GM23338 (cell line): ENCODE measurements around the gene DCANP1. TPM values are rescaled to one million over a fixed set of nuclear protein-coding genes. Genes with fewer than 3 reads are reported as not detected.

Source experiments
- ATAC-seq: fragments of 200-7000 bp; cut with Tn5 transposase; 3 replicates; pipeline ENCODE4 v1.9.1; 2020
- DNase-seq: peaks from one replicate; pipeline ENCODE4 v3.0.0-alpha.2; 2015; ENCODE audit warnings: low spot score
- H2AFZ ChIP-seq: fragments of 200-600 bp; sonication (generic); 2 replicates; pipeline ENCODE4 v1.8.0; 2016; ENCODE audit warnings: antibody characterized with exemption, mild to moderate bottlenecking, moderate library complexity
- H3F3A ChIP-seq: fragments of 200-600 bp; sonication (generic); replicated peaks from 2 replicates; pipeline ENCODE4 v1.8.0; 2017; ENCODE audit warnings: antibody characterized with exemption, mixed run types, low read depth
- H3K27ac ChIP-seq: fragments of 200-600 bp; sonication (generic); 2 replicates; pipeline ENCODE4 v1.6.1; 2016; ENCODE audit warnings: low read depth
- H3K27me3 ChIP-seq: fragments of 200-600 bp; sonication (generic); 2 replicates; pipeline ENCODE4 v1.8.0; 2016; ENCODE audit warnings: mild to moderate bottlenecking, mixed run types, moderate library complexity; ENCODE audit not compliant: insufficient read depth
- H3K36me3 ChIP-seq: fragments of 200-600 bp; sonication (generic); 2 replicates; pipeline ENCODE4 v1.8.0; 2016; ENCODE audit warnings: mild to moderate bottlenecking; ENCODE audit not compliant: insufficient read depth
- H3K4me1 ChIP-seq: fragments of 200-600 bp; sonication (generic); 2 replicates; pipeline ENCODE4 v1.8.0; 2016; ENCODE audit warnings: mild to moderate bottlenecking, moderate library complexity; ENCODE audit not compliant: insufficient read depth
- H3K4me2 ChIP-seq: fragments of 200-600 bp; sonication (generic); 2 replicates; pipeline ENCODE4 v1.7.1; 2017; ENCODE audit warnings: mixed run types
- H3K4me3 ChIP-seq: fragments of 200-600 bp; sonication (generic); 2 replicates; pipeline ENCODE4 v1.6.1; 2016; ENCODE audit warnings: mixed run types
- H3K79me2 ChIP-seq: fragments of 200-600 bp; sonication (generic); replicated peaks from 2 replicates; pipeline ENCODE4 v1.8.0; 2017; ENCODE audit warnings: mild to moderate bottlenecking; ENCODE audit not compliant: insufficient read depth
- H3K9me2 ChIP-seq: fragments of 200-600 bp; sonication (generic); 2 replicates; pipeline ENCODE4 v1.8.0; 2017; ENCODE audit not compliant: insufficient read depth
- H4K20me1 ChIP-seq: fragments of 200-600 bp; sonication (generic); replicated peaks from 2 replicates; pipeline ENCODE4 v1.8.0; 2017; ENCODE audit warnings: mild to moderate bottlenecking; ENCODE audit not compliant: insufficient read depth
- H3K27ac Mint-ChIP-seq: 2 replicates; pipeline ENCODE4 v1.8.0; 2020; ENCODE audit warnings: inconsistent platforms, mild to moderate bottlenecking, moderate library complexity, mixed read lengths
- H3K27me3 Mint-ChIP-seq: 3 replicates; pipeline ENCODE4 v1.8.0; 2022; ENCODE audit warnings: low read depth, mild to moderate bottlenecking, moderate library complexity, mixed read lengths, inconsistent platforms; ENCODE audit not compliant: insufficient read depth, poor library complexity
- H3K36me3 Mint-ChIP-seq: 3 replicates; pipeline ENCODE4 v1.8.0; 2021; ENCODE audit warnings: low read depth, mild to moderate bottlenecking, inconsistent platforms, moderate library complexity, mixed read lengths
- H3K4me1 Mint-ChIP-seq: 3 replicates; pipeline ENCODE4 v1.8.0; 2020; ENCODE audit warnings: mild to moderate bottlenecking, inconsistent platforms, mixed read lengths
- H3K4me3 Mint-ChIP-seq: 3 replicates; pipeline ENCODE4 v1.8.0; 2021; ENCODE audit warnings: moderate library complexity, mild to moderate bottlenecking, inconsistent platforms, mixed read lengths
- H3K9me3 Mint-ChIP-seq: 3 replicates; pipeline ENCODE4 v1.8.0; 2020; ENCODE audit warnings: moderate library complexity, mild to moderate bottlenecking, inconsistent platforms, mixed read lengths
- CREB1 ChIP-seq: fragments of 250-450 bp; sonication (Bioruptor Pico); IDR thresholded peaks from 2 replicates; pipeline ENCODE4 v1.5.0; 2020; ENCODE audit warnings: low read depth, mild to moderate bottlenecking, moderate library complexity
- EZH2 ChIP-seq: fragments of 200-600 bp; sonication (generic); IDR thresholded peaks from one replicate; pipeline ENCODE4 v1.8.0; 2017; ENCODE audit warnings: antibody characterized with exemption, mild to moderate bottlenecking, low read depth; ENCODE audit not compliant: unreplicated experiment
- EZH2phosphoT487 ChIP-seq: fragments of 200-600 bp; sonication (generic); IDR thresholded peaks from one replicate; pipeline ENCODE4 v1.8.1; 2018; ENCODE audit warnings: antibody characterized with exemption; ENCODE audit not compliant: unreplicated experiment
- JUNB ChIP-seq: IDR thresholded peaks from one replicate; pipeline ENCODE4 v1.6.1; 2016; ENCODE audit warnings: antibody characterized with exemption; ENCODE audit not compliant: unreplicated experiment
- NANOG ChIP-seq: IDR thresholded peaks from 2 replicates; pipeline ENCODE4 v1.6.1; 2016; ENCODE audit warnings: antibody characterized with exemption, borderline replicate concordance
- POLR2AphosphoS5 ChIP-seq: IDR thresholded peaks from 2 replicates; pipeline ENCODE4 v1.6.1; 2016; ENCODE audit warnings: antibody characterized with exemption, low read depth
- STAT1 ChIP-seq: IDR thresholded peaks from one replicate; pipeline ENCODE4 v1.6.1; 2016; ENCODE audit warnings: antibody characterized with exemption; ENCODE audit not compliant: unreplicated experiment
- ZNF114 ChIP-seq: fragments of 250-450 bp; sonication (Bioruptor Pico); IDR thresholded peaks from 2 replicates; pipeline ENCODE4 v1.5.0; 2020; ENCODE audit warnings: mild to moderate bottlenecking, moderate library complexity
- ZNF331 ChIP-seq: fragments of 250-450 bp; sonication (Bioruptor Pico); IDR thresholded peaks from 2 replicates; pipeline ENCODE4 v1.5.0; 2020; ENCODE audit warnings: low read depth, mild to moderate bottlenecking, moderate library complexity
- polyA plus RNA-seq: library from polyadenylated mRNA; unstranded; fragments of >200 nt; fragmentation: Nextera tagmentation; extraction: Ambion mirVana; gene quantifications from 2 replicates; pipeline ENCODE4 v1.2.1, GENCODE V29; 2016
- total RNA-seq: library from RNA; depleted of rRNA; stranded (reverse); fragments of >200 nt; shearing (Covaris generic); gene quantifications from 2 replicates; pipeline ENCODE4 v1.2.3, GENCODE V29; 2014
- TF ChIP-seq, protein P1 (sequence below): fragments of 250-450 bp; sonication (Bioruptor Pico); IDR thresholded peaks from 2 replicates; pipeline ENCODE4 v1.5.0; 2020; ENCODE audit warnings: mild to moderate bottlenecking, moderate library complexity
- TF ChIP-seq, protein P2 (sequence below): IDR thresholded peaks from one replicate; pipeline ENCODE4 v1.6.1; 2018; ENCODE audit warnings: antibody characterized with exemption; ENCODE audit not compliant: unreplicated experiment
- TF ChIP-seq, protein P3 (sequence below): IDR thresholded peaks from 2 replicates; pipeline ENCODE4 v1.6.1; 2016; ENCODE audit warnings: antibody characterized with exemption
- TF ChIP-seq, protein P4 (sequence below), 2 experiments: fragments of 200-600 bp in 1 of 2; sonication (generic) in 1 of 2; conservative IDR thresholded peaks; 2 replicates each; pipeline versions ENCODE4 v1.5.1 to v1.6.1; 2016 to 2017; ENCODE audit warnings: antibody characterized with exemption in 2 of 2, low read depth in 2 of 2, mild to moderate bottlenecking in 2 of 2, moderate library complexity in 1 of 2

DCANP1 gene
- total and polyA plus RNA-seq, 2 experiments from 2014 or later = not detected

DNA sequence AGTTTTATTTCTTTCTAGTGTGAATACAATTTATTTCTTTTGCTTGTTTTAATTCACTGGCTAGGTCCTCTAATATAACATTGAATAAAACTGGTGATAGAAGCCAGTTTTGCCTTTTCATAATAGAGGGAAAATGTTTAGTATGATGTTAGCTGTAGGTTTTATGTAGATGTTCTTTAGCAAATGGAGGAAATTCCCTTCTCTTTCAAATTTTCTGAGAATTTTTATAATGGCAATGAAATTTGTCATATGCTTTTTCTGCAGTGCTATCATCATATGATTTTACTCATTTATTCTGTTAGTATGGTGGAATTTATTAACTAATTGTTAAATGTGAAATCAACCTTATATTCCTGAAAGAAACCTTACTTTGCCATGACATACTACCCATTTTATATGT lies 30.1 kb downstream of the DCANP1 start:
- Histone ChIP-seq H2AFZ (no peak overlapping the region), H3K9me2 (no peaks in the 10 kb centered on the region), H3K79me2 (no peaks in the 10 kb centered on the region), H3K27me3 (no peaks in the 10 kb centered on the region), H3K4me2 (no peak overlapping the region), H3F3A (no peaks in the 10 kb centered on the region), H3K36me3 (no peaks in the 10 kb centered on the region), H4K20me1 (no peaks in the 10 kb centered on the region), H3K4me3 (no peak overlapping the region), H3K27ac (no peak overlapping the region), H3K4me1 (no peaks in the 10 kb centered on the region)
- TF ChIP-seq, protein P1, sequence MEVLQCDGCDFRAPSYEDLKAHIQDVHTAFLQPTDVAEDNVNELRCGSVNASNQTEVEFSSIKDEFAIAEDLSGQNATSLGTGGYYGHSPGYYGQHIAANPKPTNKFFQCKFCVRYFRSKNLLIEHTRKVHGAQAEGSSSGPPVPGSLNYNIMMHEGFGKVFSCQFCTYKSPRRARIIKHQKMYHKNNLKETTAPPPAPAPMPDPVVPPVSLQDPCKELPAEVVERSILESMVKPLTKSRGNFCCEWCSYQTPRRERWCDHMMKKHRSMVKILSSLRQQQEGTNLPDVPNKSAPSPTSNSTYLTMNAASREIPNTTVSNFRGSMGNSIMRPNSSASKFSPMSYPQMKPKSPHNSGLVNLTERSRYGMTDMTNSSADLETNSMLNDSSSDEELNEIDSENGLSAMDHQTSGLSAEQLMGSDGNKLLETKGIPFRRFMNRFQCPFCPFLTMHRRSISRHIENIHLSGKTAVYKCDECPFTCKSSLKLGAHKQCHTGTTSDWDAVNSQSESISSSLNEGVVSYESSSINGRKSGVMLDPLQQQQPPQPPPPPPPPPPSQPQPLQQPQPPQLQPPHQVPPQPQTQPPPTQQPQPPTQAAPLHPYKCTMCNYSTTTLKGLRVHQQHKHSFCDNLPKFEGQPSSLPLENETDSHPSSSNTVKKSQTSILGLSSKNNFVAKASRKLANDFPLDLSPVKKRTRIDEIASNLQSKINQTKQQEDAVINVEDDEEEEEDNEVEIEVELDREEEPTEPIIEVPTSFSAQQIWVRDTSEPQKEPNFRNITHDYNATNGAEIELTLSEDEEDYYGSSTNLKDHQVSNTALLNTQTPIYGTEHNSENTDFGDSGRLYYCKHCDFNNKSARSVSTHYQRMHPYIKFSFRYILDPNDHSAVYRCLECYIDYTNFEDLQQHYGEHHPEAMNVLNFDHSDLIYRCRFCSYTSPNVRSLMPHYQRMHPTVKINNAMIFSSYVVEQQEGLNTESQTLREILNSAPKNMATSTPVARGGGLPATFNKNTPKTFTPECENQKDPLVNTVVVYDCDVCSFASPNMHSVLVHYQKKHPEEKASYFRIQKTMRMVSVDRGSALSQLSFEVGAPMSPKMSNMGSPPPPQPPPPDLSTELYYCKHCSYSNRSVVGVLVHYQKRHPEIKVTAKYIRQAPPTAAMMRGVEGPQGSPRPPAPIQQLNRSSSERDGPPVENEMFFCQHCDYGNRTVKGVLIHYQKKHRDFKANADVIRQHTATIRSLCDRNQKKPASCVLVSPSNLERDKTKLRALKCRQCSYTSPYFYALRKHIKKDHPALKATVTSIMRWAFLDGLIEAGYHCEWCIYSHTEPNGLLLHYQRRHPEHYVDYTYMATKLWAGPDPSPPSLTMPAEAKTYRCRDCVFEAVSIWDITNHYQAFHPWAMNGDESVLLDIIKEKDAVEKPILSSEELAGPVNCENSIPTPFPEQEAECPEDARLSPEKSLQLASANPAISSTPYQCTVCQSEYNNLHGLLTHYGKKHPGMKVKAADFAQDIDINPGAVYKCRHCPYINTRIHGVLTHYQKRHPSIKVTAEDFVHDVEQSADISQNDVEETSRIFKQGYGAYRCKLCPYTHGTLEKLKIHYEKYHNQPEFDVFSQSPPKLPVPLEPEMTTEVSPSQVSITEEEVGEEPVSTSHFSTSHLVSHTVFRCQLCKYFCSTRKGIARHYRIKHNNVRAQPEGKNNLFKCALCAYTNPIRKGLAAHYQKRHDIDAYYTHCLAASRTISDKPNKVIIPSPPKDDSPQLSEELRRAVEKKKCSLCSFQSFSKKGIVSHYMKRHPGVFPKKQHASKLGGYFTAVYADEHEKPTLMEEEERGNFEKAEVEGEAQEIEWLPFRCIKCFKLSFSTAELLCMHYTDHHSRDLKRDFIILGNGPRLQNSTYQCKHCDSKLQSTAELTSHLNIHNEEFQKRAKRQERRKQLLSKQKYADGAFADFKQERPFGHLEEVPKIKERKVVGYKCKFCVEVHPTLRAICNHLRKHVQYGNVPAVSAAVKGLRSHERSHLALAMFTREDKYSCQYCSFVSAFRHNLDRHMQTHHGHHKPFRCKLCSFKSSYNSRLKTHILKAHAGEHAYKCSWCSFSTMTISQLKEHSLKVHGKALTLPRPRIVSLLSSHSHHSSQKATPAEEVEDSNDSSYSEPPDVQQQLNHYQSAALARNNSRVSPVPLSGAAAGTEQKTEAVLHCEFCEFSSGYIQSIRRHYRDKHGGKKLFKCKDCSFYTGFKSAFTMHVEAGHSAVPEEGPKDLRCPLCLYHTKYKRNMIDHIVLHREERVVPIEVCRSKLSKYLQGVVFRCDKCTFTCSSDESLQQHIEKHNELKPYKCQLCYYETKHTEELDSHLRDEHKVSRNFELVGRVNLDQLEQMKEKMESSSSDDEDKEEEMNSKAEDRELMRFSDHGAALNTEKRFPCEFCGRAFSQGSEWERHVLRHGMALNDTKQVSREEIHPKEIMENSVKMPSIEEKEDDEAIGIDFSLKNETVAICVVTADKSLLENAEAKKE = no peak
- TF ChIP-seq, protein P2, sequence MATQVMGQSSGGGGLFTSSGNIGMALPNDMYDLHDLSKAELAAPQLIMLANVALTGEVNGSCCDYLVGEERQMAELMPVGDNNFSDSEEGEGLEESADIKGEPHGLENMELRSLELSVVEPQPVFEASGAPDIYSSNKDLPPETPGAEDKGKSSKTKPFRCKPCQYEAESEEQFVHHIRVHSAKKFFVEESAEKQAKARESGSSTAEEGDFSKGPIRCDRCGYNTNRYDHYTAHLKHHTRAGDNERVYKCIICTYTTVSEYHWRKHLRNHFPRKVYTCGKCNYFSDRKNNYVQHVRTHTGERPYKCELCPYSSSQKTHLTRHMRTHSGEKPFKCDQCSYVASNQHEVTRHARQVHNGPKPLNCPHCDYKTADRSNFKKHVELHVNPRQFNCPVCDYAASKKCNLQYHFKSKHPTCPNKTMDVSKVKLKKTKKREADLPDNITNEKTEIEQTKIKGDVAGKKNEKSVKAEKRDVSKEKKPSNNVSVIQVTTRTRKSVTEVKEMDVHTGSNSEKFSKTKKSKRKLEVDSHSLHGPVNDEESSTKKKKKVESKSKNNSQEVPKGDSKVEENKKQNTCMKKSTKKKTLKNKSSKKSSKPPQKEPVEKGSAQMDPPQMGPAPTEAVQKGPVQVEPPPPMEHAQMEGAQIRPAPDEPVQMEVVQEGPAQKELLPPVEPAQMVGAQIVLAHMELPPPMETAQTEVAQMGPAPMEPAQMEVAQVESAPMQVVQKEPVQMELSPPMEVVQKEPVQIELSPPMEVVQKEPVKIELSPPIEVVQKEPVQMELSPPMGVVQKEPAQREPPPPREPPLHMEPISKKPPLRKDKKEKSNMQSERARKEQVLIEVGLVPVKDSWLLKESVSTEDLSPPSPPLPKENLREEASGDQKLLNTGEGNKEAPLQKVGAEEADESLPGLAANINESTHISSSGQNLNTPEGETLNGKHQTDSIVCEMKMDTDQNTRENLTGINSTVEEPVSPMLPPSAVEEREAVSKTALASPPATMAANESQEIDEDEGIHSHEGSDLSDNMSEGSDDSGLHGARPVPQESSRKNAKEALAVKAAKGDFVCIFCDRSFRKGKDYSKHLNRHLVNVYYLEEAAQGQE = no peak
- TF ChIP-seq, protein P3, sequence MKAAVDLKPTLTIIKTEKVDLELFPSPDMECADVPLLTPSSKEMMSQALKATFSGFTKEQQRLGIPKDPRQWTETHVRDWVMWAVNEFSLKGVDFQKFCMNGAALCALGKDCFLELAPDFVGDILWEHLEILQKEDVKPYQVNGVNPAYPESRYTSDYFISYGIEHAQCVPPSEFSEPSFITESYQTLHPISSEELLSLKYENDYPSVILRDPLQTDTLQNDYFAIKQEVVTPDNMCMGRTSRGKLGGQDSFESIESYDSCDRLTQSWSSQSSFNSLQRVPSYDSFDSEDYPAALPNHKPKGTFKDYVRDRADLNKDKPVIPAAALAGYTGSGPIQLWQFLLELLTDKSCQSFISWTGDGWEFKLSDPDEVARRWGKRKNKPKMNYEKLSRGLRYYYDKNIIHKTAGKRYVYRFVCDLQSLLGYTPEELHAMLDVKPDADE = no peak
- TF ChIP-seq ZNF331 (CRISPR knock-in tag) (no peak), POLR2AphosphoS5 (no peak), EZH2phosphoT487 (no peak), NANOG (no peak), ZNF114 (CRISPR knock-in tag) (no peak), CREB1 (CRISPR knock-in tag) (no peak), EZH2 (no peak), JUNB (no peak), STAT1 (no peak)
- TF ChIP-seq, protein P4, sequence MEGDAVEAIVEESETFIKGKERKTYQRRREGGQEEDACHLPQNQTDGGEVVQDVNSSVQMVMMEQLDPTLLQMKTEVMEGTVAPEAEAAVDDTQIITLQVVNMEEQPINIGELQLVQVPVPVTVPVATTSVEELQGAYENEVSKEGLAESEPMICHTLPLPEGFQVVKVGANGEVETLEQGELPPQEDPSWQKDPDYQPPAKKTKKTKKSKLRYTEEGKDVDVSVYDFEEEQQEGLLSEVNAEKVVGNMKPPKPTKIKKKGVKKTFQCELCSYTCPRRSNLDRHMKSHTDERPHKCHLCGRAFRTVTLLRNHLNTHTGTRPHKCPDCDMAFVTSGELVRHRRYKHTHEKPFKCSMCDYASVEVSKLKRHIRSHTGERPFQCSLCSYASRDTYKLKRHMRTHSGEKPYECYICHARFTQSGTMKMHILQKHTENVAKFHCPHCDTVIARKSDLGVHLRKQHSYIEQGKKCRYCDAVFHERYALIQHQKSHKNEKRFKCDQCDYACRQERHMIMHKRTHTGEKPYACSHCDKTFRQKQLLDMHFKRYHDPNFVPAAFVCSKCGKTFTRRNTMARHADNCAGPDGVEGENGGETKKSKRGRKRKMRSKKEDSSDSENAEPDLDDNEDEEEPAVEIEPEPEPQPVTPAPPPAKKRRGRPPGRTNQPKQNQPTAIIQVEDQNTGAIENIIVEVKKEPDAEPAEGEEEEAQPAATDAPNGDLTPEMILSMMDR (conservative IDR thresholded peaks at IDR 0.05; ENCODE audit: low read depth in 2 of 2) = no peak
- no peak overlapping the region for H3K4me3 Mint-ChIP-seq
- no peak overlapping the region for H3K27ac Mint-ChIP-seq
- H3K9me3 Mint-ChIP-seq = no peaks in the 10 kb centered on the region
- H3K36me3 Mint-ChIP-seq = no peaks in the 10 kb centered on the region
- peaks cover 3% of the 10 kb centered on the region for H3K27me3 Mint-ChIP-seq
- no peaks in the 10 kb centered on the region for H3K4me1 Mint-ChIP-seq
- DNase-seq (no peak), ATAC-seq (no peak)
